Neural cell (in vitro differentiated cells): ENCODE measurements around the gene EXO1.

Source experiments
- MXI1 ChIP-seq: fragments of 450-650 bp; conservative IDR thresholded peaks from 2 replicates; pipeline ENCODE4 v1.6.1; 2014; ENCODE audit warnings: antibody characterized with exemption, mild to moderate bottlenecking; ENCODE audit not compliant: poor library complexity, severe bottlenecking
- POLR2AphosphoS5 ChIP-seq: IDR thresholded peaks from 2 replicates; pipeline ENCODE4 v1.6.1; 2012
- TF ChIP-seq, protein P1 (sequence below): fragments of 450-650 bp; IDR thresholded peaks from 2 replicates; pipeline ENCODE4 v1.5.1; 2014; ENCODE audit warnings: antibody characterized with exemption, mild to moderate bottlenecking, moderate library complexity; ENCODE audit not compliant: poor library complexity, severe bottlenecking

DNA sequence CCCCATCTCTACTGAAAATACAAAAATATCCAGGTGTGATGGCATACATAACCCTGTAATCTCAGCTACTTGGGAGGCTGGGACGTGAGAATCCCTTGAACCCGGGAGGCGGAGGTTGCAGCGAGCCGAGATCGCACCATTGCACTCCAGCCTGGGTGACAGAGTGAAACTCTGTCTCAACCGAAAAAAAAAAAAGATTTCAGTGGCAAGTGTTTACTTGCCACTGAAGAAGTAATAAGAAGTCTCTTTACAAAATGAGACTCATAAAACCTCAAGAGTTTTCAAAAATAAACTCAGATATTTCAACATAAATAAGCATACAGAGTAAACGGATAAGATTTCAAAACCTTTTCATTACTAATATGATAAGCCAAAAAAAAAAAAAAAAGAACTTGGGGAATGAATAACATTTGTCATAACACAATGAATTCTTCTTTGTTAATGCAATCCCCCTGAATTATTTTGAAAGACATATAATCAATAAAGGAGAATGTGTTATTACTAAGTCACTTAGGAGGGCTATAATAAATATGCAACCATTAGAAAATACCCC lies 34.2 kb upstream of the EXO1 start:
- TF ChIP-seq, protein P1, sequence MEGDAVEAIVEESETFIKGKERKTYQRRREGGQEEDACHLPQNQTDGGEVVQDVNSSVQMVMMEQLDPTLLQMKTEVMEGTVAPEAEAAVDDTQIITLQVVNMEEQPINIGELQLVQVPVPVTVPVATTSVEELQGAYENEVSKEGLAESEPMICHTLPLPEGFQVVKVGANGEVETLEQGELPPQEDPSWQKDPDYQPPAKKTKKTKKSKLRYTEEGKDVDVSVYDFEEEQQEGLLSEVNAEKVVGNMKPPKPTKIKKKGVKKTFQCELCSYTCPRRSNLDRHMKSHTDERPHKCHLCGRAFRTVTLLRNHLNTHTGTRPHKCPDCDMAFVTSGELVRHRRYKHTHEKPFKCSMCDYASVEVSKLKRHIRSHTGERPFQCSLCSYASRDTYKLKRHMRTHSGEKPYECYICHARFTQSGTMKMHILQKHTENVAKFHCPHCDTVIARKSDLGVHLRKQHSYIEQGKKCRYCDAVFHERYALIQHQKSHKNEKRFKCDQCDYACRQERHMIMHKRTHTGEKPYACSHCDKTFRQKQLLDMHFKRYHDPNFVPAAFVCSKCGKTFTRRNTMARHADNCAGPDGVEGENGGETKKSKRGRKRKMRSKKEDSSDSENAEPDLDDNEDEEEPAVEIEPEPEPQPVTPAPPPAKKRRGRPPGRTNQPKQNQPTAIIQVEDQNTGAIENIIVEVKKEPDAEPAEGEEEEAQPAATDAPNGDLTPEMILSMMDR, result no peak
- TF ChIP-seq MXI1 (no peak), POLR2AphosphoS5 (no peak)
